ENCODE results near the gene NREP.

- TF ChIP-seq CTCF (IDR thresholded peaks at IDR 0.05): no peak
- TF ChIP-seq POLR2A (IDR thresholded peaks at IDR 0.05): no peak
Observed at GRCh38 chr5:111731638-111732037, 25.4 kb downstream of the NREP start.

Data from Peyer's patch (tissue), 4 donors.